Panc1 (cell line): ENCODE measurements around the gene MED8. TPM values are rescaled to one million over a fixed set of nuclear protein-coding genes. Genes with fewer than 3 reads are reported as not detected.

ENCODE experiments used
- ATAC-seq: fragments of 200-7000 bp; cut with Tn5 transposase; 2 replicates; pipeline ENCODE4 v1.9.1; 2020; ENCODE audit warnings: mild to moderate bottlenecking, moderate library complexity
- BruUV-seq: library from RNA; stranded (reverse); fragments of 400-500 nt; replicated peaks from 2 replicates; lab custom pipeline; 2021; lab: Mats Ljungman, UMichigan
- CTCF ChIA-PET: fragments of 300-600 bp; sonication (Branson Sonifier 250); formaldehyde crosslinking; loops from one replicate; lab custom pipeline; 2022; ENCODE audit warnings: antibody characterized with exemption; lab: Charles Lee
- POLR2A ChIA-PET: fragments of 300-600 bp; sonication (Branson Sonifier 250); formaldehyde crosslinking; loops from one replicate; lab custom pipeline; 2022; ENCODE audit warnings: antibody characterized with exemption; lab: Charles Lee
- DNase-seq: peaks from one replicate; pipeline ENCODE4 v3.0.0-alpha.2; 2010; ENCODE audit warnings: low read depth, low spot score
- H3K27ac ChIP-seq: 2 replicates; pipeline ENCODE4 v1.5.1; 2011; ENCODE audit warnings: mild to moderate bottlenecking, low read length, inconsistent platforms
- H3K27me3 ChIP-seq: fragments of 200-500 bp; sonication (Bioruptor generic); 2 replicates; pipeline ENCODE4 v1.6.0; 2014; ENCODE audit warnings: low read length, inconsistent platforms; ENCODE audit not compliant: control insufficient read depth, insufficient read depth
- H3K36me3 ChIP-seq: fragments of 200-500 bp; sonication (Bioruptor generic); 2 replicates; pipeline ENCODE4 v1.5.1; 2014; ENCODE audit warnings: inconsistent platforms, mild to moderate bottlenecking, low read length, moderate library complexity; ENCODE audit not compliant: control insufficient read depth, insufficient read depth
- H3K4me1 ChIP-seq: 2 replicates; pipeline ENCODE4 v1.5.1; 2011; ENCODE audit warnings: inconsistent platforms, mild to moderate bottlenecking, low read length, moderate library complexity; ENCODE audit not compliant: control insufficient read depth, insufficient read depth
- H3K4me3 ChIP-seq, 2 experiments: 2 replicates each; pipeline ENCODE4 v1.5.1; 2011 to 2012; ENCODE audit warnings: low read depth in 2 of 2, low read length in 2 of 2, mild to moderate bottlenecking in 2 of 2, inconsistent platforms in 1 of 2, moderate library complexity in 1 of 2
- H3K9me3 ChIP-seq: fragments of 200-500 bp; sonication (Bioruptor generic); 2 replicates; pipeline ENCODE4 v1.5.1; 2014; ENCODE audit warnings: low read depth, mild to moderate bottlenecking, inconsistent platforms, low read length, moderate library complexity; ENCODE audit not compliant: control insufficient read depth, insufficient read depth
- CTCF ChIP-seq: fragments of 450-650 bp; IDR thresholded peaks from 2 replicates; pipeline ENCODE4 v1.5.1; 2017; ENCODE audit warnings: mild to moderate bottlenecking
- POLR2AphosphoS5 ChIP-seq: IDR thresholded peaks from 2 replicates; pipeline ENCODE4 v1.6.1; 2012; ENCODE audit warnings: mild to moderate bottlenecking, low read depth, low read length, moderate library complexity
- REST ChIP-seq, 2 experiments: IDR thresholded peaks; 2 replicates each; pipeline ENCODE4 v1.6.1; 2011 to 2012; ENCODE audit warnings: low read depth in 2 of 2, control low read depth in 1 of 2, low read length in 1 of 2, mild to moderate bottlenecking in 1 of 2, moderate library complexity in 1 of 2; ENCODE audit not compliant: insufficient read depth in 1 of 2
- SIN3A ChIP-seq: IDR thresholded peaks from 2 replicates; pipeline ENCODE4 v1.6.1; 2012; ENCODE audit warnings: low read depth, mild to moderate bottlenecking, low read length, moderate library complexity, borderline replicate concordance; ENCODE audit not compliant: insufficient read depth
- TCF7L2 ChIP-seq: IDR thresholded peaks from 2 replicates; pipeline ENCODE4 v1.6.1; 2011; ENCODE audit warnings: mild to moderate bottlenecking, low read depth, low read length, inconsistent platforms
- in situ Hi-C: cut with HindIII; loops from 2 replicates; pipeline ENCODE4 v1.10.0; 2016; ENCODE audit warnings: low sequenced_read_pairs, low pct_unique_long_range_greater_than_20kb
- intact Hi-C: fragments of 100-400 bp; cut with micrococcal nuclease; formaldehyde crosslinking; loops from one replicate; pipeline ENCODE4 v1.10.0; 2022; ENCODE audit not compliant: unreplicated experiment
- total RNA-seq: library from RNA; stranded (reverse); gene quantifications from one replicate; pipeline ENCODE4 v1.2.1, GENCODE V29; 2021; ENCODE audit not compliant: unreplicated experiment

Gene MED8
- total RNA-seq, 1 experiment from 2014 or later = 50.8 TPM

GRCh38 chr1:43438006-43438405 is 48.4 kb upstream of the MED8 start:
- Histone ChIP-seq H3K36me3 (no peaks in the 10 kb centered on the region; the same call in 1 of the 2 replicates), H3K4me3 (no peak overlapping the region), H3K9me3 (no peaks in the 10 kb centered on the region), H3K27ac (no peak overlapping the region), H3K4me1 (no peaks in the 10 kb centered on the region), H3K27me3 (no peaks in the 10 kb centered on the region)
- TF ChIP-seq TCF7L2 = no peak
- TF ChIP-seq POLR2AphosphoS5 = no peak
- TF ChIP-seq REST (IDR thresholded peaks at IDR 0.05; ENCODE audit: insufficient read depth in 1 of 2, low read depth in 2 of 2, low read length in 1 of 2) = no peak
- TF ChIP-seq SIN3A = no peak
- TF ChIP-seq CTCF = no peak
- ChIA-PET POLR2A (no interaction called here), CTCF (no interaction called here)
- intact Hi-C loops = no loop called here
- in situ Hi-C loops = no loop called here
- no peak for ATAC-seq
- DNase-seq = no peak
- BruUV-seq = no TSS peak

GRCh38 chr1:43437031-43437973 is 47.7 kb upstream of the MED8 start:
- in situ Hi-C loops (no loop called here), intact Hi-C loops (no loop called here)
- BruUV-seq = no TSS peak
- Histone ChIP-seq H3K4me3 (no peak overlapping the region), H3K9me3 (no peaks in the 10 kb centered on the region), H3K27ac (no peak overlapping the region), H3K4me1 (no peaks in the 10 kb centered on the region), H3K27me3 (no peaks in the 10 kb centered on the region), H3K36me3 (no peaks in the 10 kb centered on the region; the same call in 1 of the 2 replicates)
- ATAC-seq = no peak
- TF ChIP-seq SIN3A (no peak), TCF7L2 (no peak), REST (IDR thresholded peaks at IDR 0.05; ENCODE audit: insufficient read depth in 1 of 2, low read depth in 2 of 2, low read length in 1 of 2) (no peak), POLR2AphosphoS5 (no peak), CTCF (no peak)
- DNase-seq = no peak
- ChIA-PET CTCF (no interaction called here), POLR2A (no interaction called here)
